ENCODE data around the gene TLR1. TPM values are rescaled to one million over a fixed set of nuclear protein-coding genes. Genes with fewer than 3 reads are reported as not detected.

TLR1 gene
- total RNA-seq, 1 experiment from 2014 or later, result 2.2 TPM

- H3K27ac Mint-ChIP-seq (ENCODE audit: low read depth, unreplicated experiment), result peak overlapping the region; percentile 97
- no peaks in the 10 kb centered on the region for H3K9me3 Mint-ChIP-seq (ENCODE audit: unreplicated experiment)
- no TSS peak for BruUV-seq (replicated peaks)
- H3K4me1 Mint-ChIP-seq (ENCODE audit: insufficient read depth, unreplicated experiment), result peaks cover 25% of the 10 kb centered on the region
- no peak for DNase-seq (ENCODE audit: unreplicated experiment)
- H3K27me3 Mint-ChIP-seq (ENCODE audit: insufficient read depth, unreplicated experiment), result no peaks in the 10 kb centered on the region
- ChIA-PET CTCF (interaction anchor here (0.6 to 7.5 kb wide), 16 partner anchors 13 to 1123 kb away, joined by 3 to 91 read pairs (median 4); partner anchors contain the start of gene TLR10), POLR2A (interaction anchor here (0.7 to 4.2 kb wide), 8 partner anchors 10 to 420 kb away, joined by 3 to 35 read pairs (median 5); partner anchors contain the start of genes TLR10 and TLR6)
- no peaks in the 10 kb centered on the region for H3K36me3 Mint-ChIP-seq (ENCODE audit: insufficient read depth, unreplicated experiment)
- intact Hi-C loops (cut with micrococcal nuclease), result loop anchor here (2.0 kb wide), 2 partner anchors 47 to 51 kb away; partner anchors contain the start of gene TLR6
- TF ChIP-seq, protein P1, sequence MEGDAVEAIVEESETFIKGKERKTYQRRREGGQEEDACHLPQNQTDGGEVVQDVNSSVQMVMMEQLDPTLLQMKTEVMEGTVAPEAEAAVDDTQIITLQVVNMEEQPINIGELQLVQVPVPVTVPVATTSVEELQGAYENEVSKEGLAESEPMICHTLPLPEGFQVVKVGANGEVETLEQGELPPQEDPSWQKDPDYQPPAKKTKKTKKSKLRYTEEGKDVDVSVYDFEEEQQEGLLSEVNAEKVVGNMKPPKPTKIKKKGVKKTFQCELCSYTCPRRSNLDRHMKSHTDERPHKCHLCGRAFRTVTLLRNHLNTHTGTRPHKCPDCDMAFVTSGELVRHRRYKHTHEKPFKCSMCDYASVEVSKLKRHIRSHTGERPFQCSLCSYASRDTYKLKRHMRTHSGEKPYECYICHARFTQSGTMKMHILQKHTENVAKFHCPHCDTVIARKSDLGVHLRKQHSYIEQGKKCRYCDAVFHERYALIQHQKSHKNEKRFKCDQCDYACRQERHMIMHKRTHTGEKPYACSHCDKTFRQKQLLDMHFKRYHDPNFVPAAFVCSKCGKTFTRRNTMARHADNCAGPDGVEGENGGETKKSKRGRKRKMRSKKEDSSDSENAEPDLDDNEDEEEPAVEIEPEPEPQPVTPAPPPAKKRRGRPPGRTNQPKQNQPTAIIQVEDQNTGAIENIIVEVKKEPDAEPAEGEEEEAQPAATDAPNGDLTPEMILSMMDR (IDR thresholded peaks at IDR 0.05; ENCODE audit: unreplicated experiment), result no peak
- peak overlapping the region; percentile 13 for H3K4me3 Mint-ChIP-seq (ENCODE audit: unreplicated experiment)
Measured at GRCh38 chr4:38805530-38806145, 1.0 kb upstream of the TLR1 start.

GRCh38 chr4:38803833-38804653 lies 548 bp downstream of the TLR1 start:
- Mint-ChIP-seq H3K27me3 (ENCODE audit: insufficient read depth, unreplicated experiment) (no peaks in the 10 kb centered on the region), H3K4me1 (ENCODE audit: insufficient read depth, unreplicated experiment) (peaks cover 25% of the 10 kb centered on the region), H3K27ac (ENCODE audit: low read depth, unreplicated experiment) (peak overlapping the region; percentile 97), H3K4me3 (ENCODE audit: unreplicated experiment) (peak overlapping the region; percentile 70), H3K9me3 (ENCODE audit: unreplicated experiment) (no peaks in the 10 kb centered on the region), H3K36me3 (ENCODE audit: insufficient read depth, unreplicated experiment) (no peaks in the 10 kb centered on the region)
- TF ChIP-seq, protein P1 (IDR thresholded peaks at IDR 0.05; ENCODE audit: unreplicated experiment), result no peak
- CTCF ChIA-PET, result interaction anchor here (0.6 to 7.5 kb wide), 33 partner anchors 9 to 1029 kb away, joined by 3 to 91 read pairs (median 4); partner anchors contain the start of genes FAM114A1 and TLR10
- peak; percentile 69 for DNase-seq (ENCODE audit: unreplicated experiment)
- POLR2A ChIA-PET, result interaction anchor here (0.7 to 4.2 kb wide), 16 partner anchors 8 to 624 kb away, joined by 3 to 35 read pairs (median 4); partner anchors contain the start of genes FAM114A1 and TLR6
- TSS peak; percentile 51 for BruUV-seq (replicated peaks)
- intact Hi-C loops (cut with micrococcal nuclease), result loop anchor here (2.0 kb wide), 2 partner anchors 45 to 53 kb away; partner anchors contain the start of gene TLR6

- ChIA-PET POLR2A (interaction anchor here (0.6 to 4.2 kb wide), 4 partner anchors 9 to 623 kb away, joined by 3 to 35 read pairs (median 4); partner anchors contain the start of gene TLR6), CTCF (interaction anchor here (0.6 to 7.5 kb wide), 12 partner anchors 13 to 320 kb away, joined by 3 to 91 read pairs (median 6); partner anchors contain the start of gene TLR10)
- BruUV-seq (replicated peaks), result no TSS peak
- TF ChIP-seq, protein P1 (IDR thresholded peaks at IDR 0.05; ENCODE audit: unreplicated experiment), result no peak
- no peak for DNase-seq (ENCODE audit: unreplicated experiment)
- intact Hi-C loops (cut with micrococcal nuclease), result no loop called here
- Mint-ChIP-seq H3K27me3 (ENCODE audit: insufficient read depth, unreplicated experiment) (no peaks in the 10 kb centered on the region), H3K4me3 (ENCODE audit: unreplicated experiment) (peak overlapping the region; percentile 17), H3K4me1 (ENCODE audit: insufficient read depth, unreplicated experiment) (peaks cover 25% of the 10 kb centered on the region), H3K9me3 (ENCODE audit: unreplicated experiment) (no peaks in the 10 kb centered on the region), H3K27ac (ENCODE audit: low read depth, unreplicated experiment) (peak overlapping the region; percentile 16), H3K36me3 (ENCODE audit: insufficient read depth, unreplicated experiment) (no peaks in the 10 kb centered on the region)
Measured at GRCh38 chr4:38802561-38803355, 1.8 kb downstream of the TLR1 start.

Data from MCF 10A (cell line).